Smooth muscle cell of bladder (primary cell): ENCODE data around the gene ABHD17C. TPM values are rescaled to one million over a fixed set of nuclear protein-coding genes. Genes with fewer than 3 reads are reported as not detected.

Source experiments
- total RNA-seq: library from RNA; depleted of rRNA; stranded (reverse); fragments of >200 nt; gene quantifications from 2 replicates; pipeline ENCODE4 v1.2.3, GENCODE V29; 2014

The ABHD17C gene
- total RNA-seq = 12.1 and 16.1 TPM in 2 replicates

DNA sequence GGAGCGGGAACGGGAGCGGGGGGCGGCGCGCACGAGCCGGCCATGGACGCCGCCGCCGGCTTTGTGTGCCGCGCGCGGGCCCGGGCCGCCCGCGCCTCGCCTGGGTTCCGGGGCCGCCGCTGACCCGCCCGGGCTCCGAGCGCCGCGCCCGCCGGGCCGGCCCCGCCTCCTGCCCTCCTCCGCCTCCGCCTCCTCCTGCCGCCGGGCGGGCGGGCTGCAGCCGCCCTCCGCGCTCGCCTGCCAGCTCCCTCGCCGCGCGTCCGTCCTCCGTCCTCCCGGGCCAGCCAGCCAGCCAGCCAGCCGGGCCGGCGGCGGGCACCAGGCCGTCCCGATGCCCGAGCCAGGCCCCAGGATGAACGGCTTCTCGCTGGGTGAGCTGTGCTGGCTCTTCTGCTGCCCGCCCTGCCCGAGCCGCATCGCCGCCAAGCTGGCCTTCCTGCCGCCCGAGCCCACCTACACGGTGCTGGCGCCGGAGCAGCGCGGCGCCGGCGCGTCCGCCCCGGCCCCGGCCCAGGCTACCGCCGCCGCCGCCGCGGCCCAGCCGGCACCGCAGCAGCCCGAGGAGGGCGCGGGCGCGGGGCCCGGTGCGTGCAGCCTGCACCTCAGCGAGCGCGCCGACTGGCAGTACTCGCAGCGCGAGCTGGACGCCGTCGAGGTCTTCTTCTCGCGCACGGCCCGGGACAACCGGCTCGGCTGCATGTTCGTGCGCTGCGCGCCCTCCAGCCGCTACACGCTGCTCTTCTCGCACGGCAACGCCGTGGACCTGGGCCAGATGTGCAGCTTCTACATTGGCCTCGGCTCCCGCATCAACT is at the start of gene ABHD17C:
Gene ABHD17C (plus strand): TSS at position 212 of the 812 bp plus-strand sequence. CDS start 120 bp downstream, at position 332.

DNA sequence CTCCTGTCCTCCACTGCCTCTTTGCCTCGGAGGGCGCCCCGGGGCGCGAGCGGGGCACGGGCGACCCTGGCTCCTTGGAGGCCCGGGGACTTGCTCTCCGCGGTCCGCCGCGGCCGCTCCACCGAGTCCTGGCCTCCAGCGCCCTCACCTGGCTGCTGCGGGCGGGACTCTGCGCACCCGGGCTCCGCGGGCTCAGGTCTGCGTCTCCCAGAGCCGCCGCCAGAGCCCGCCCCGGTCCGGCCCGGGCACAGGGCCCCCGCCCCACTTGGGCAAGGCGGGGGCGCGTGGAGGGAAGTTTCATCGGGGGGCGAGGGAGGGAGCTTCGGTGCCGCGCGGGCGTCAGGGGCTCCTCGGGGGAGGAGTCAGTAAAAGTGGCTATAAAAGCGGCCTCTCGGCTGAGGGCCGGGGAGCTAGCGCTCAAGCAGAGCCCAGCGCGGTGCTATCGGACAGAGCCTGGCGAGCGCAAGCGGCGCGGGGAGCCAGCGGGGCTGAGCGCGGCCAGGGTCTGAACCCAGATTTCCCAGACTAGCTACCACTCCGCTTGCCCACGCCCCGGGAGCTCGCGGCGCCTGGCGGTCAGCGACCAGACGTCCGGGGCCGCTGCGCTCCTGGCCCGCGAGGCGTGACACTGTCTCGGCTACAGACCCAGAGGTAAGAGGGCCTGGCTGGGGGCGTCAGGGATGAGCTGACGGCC is 84.0 kb downstream of the ABHD17C start, which contains the start of gene CEMIP:
Gene CEMIP (plus strand): TSS at position 407 of the 694 bp plus-strand sequence. CDS start 94,510 bp downstream, outside the sequence.

Other genes starting within 250 kb of the ABHD17C start
- 466 and 586 TPM in 2 replicates for gene CEMIP, start 84.1 kb downstream of the ABHD17C start, total RNA-seq